SK-N-SH (cell line): ENCODE results near the gene TPGS1. TPM values are rescaled to one million over a fixed set of nuclear protein-coding genes. Genes with fewer than 3 reads are reported as not detected.

ENCODE experiments used
- CTCF ChIA-PET: fragments of 300-600, 350-600 bp; formaldehyde crosslinking; extraction: SDS; loops from one replicate; lab custom pipeline; 2021; lab: Yijun Ruan, JAX
- POLR2A ChIA-PET: fragments of 350-600 bp; sonication (Branson Sonifier 250); formaldehyde crosslinking; extraction: SDS; loops from one replicate; lab custom pipeline; 2020; ENCODE audit warnings: antibody characterized with exemption, inconsistent platforms; lab: Yijun Ruan, JAX
- DNase-seq: peaks from one replicate; pipeline ENCODE4 v3.0.0; 2012
- H2AFZ ChIP-seq: fragments of 200-600 bp; sonication (generic); 2 replicates; pipeline ENCODE4 v1.8.1; 2016; ENCODE audit warnings: antibody characterized with exemption, mild to moderate bottlenecking, low read depth
- H3F3A ChIP-seq: fragments of 200-600 bp; sonication (generic); replicated peaks from 2 replicates; pipeline ENCODE3; 2016; ENCODE audit warnings: antibody characterized with exemption, mild to moderate bottlenecking; ENCODE audit not compliant: insufficient read depth
- H3K27ac ChIP-seq, 2 experiments: fragments of 200-500 bp in 1 of 2; fragments of 200-600 bp in 1 of 2; sonication (Bioruptor generic) in 1 of 2; sonication (generic), shearing (Covaris generic) in 1 of 2; 2 replicates each; pipeline versions ENCODE4 v1.5.1 to v1.6.1; 2014 to 2016; ENCODE audit warnings: low read depth in 2 of 2, inconsistent platforms in 1 of 2, low read length in 1 of 2, mild to moderate bottlenecking in 1 of 2, mixed read lengths in 1 of 2
- H3K27me3 ChIP-seq: fragments of 200-600 bp; sonication (generic), shearing (Covaris generic); 2 replicates; pipeline ENCODE4 v1.6.1; 2016; ENCODE audit warnings: mixed run types; ENCODE audit not compliant: insufficient read depth
- H3K36me3 ChIP-seq, 2 experiments: fragments of 200-500 bp in 1 of 2; fragments of 200-600 bp in 1 of 2; sonication (Bioruptor generic) in 1 of 2; sonication (generic) in 1 of 2; replicated peaks in 1 of 2; 2 replicates each; pipeline versions ENCODE3 to v1.5.1; 2014 to 2016; ENCODE audit warnings: low read length in 1 of 2, mild to moderate bottlenecking in 1 of 2; ENCODE audit not compliant: insufficient read depth in 2 of 2, control insufficient read depth in 1 of 2
- H3K4me1 ChIP-seq, 2 experiments: fragments of 200-500 bp in 1 of 2; fragments of 200-600 bp in 1 of 2; sonication (Bioruptor generic) in 1 of 2; sonication (generic), shearing (Covaris generic) in 1 of 2; 2 replicates each; pipeline versions ENCODE4 v1.5.1 to v1.6.1; 2014 to 2016; ENCODE audit warnings: low read depth in 1 of 2, low read length in 1 of 2, mixed run types in 1 of 2; ENCODE audit not compliant: insufficient read depth in 2 of 2, control insufficient read depth in 1 of 2
- H3K4me2 ChIP-seq: fragments of 200-600 bp; sonication (generic), shearing (Covaris generic); 2 replicates; pipeline ENCODE4 v1.6.1; 2017; ENCODE audit warnings: mixed run types
- H3K4me3 ChIP-seq, 2 experiments: fragments of 200-500 bp in 1 of 2; fragments of 200-600 bp in 1 of 2; sonication (Bioruptor generic) in 1 of 2; sonication (generic), shearing (Covaris generic) in 1 of 2; 2 replicates each; pipeline versions ENCODE4 v1.5.1 to v1.8.1; 2014 to 2016; ENCODE audit warnings: low read depth in 2 of 2, inconsistent platforms in 1 of 2, low read length in 1 of 2, mild to moderate bottlenecking in 1 of 2, mixed read lengths in 1 of 2, moderate library complexity in 1 of 2
- H3K79me2 ChIP-seq: fragments of 200-600 bp; sonication (generic); 2 replicates; pipeline ENCODE4 v1.8.1; 2017; ENCODE audit warnings: mild to moderate bottlenecking; ENCODE audit not compliant: insufficient read depth
- H3K9ac ChIP-seq: fragments of 200-600 bp; sonication (generic); 2 replicates; pipeline ENCODE4 v1.6.1; 2017; ENCODE audit warnings: mixed run types
- H3K9me2 ChIP-seq: fragments of 200-600 bp; sonication (generic); 2 replicates; pipeline ENCODE4 v1.6.1; 2017; ENCODE audit warnings: mixed run types
- H3K9me3 ChIP-seq: fragments of 200-600 bp; sonication (generic); 2 replicates; pipeline ENCODE4 v1.6.1; 2017; ENCODE audit warnings: mixed run types, mild to moderate bottlenecking, moderate library complexity
- H4K20me1 ChIP-seq: fragments of 200-600 bp; sonication (generic); 2 replicates; pipeline ENCODE4 v1.6.1; 2017; ENCODE audit warnings: mild to moderate bottlenecking, mixed run types; ENCODE audit not compliant: insufficient read depth
- CHD2 ChIP-seq: fragments of 150-350 bp; IDR thresholded peaks from 2 replicates; pipeline ENCODE4 v1.6.1; 2018; ENCODE audit warnings: low read length; ENCODE audit not compliant: partially characterized antibody
- ELF1 ChIP-seq: IDR thresholded peaks from 2 replicates; pipeline ENCODE4 v1.4.0; 2012
- FOSL2 ChIP-seq: IDR thresholded peaks from 2 replicates; pipeline ENCODE4 v1.4.0; 2012; ENCODE audit warnings: low read depth, mild to moderate bottlenecking, moderate library complexity, borderline replicate concordance
- FOXJ3 ChIP-seq: sonication (generic); formaldehyde crosslinking; IDR thresholded peaks from 2 replicates; pipeline ENCODE4 v1.5.1; 2020; ENCODE audit warnings: mild to moderate bottlenecking, missing genetic modification reagents
- GABPA ChIP-seq: IDR thresholded peaks from 2 replicates; pipeline ENCODE4 v1.4.0; 2012; ENCODE audit warnings: low read depth, mild to moderate bottlenecking
- JUND ChIP-seq: IDR thresholded peaks from 2 replicates; pipeline ENCODE4 v1.4.0; 2012
- MEF2A ChIP-seq: IDR thresholded peaks from 2 replicates; pipeline ENCODE4 v1.4.0; 2012; ENCODE audit warnings: low read depth, borderline replicate concordance
- MXI1 ChIP-seq: IDR thresholded peaks from 2 replicates; pipeline ENCODE4 v1.6.1; 2012; ENCODE audit warnings: mild to moderate bottlenecking, low read depth, low read length, improper control_type of control experiment
- RAD21 ChIP-seq: IDR thresholded peaks from 2 replicates; pipeline ENCODE4 v1.6.1; 2012; ENCODE audit warnings: mild to moderate bottlenecking, low read length
- RCOR1 ChIP-seq: fragments of 150-350 bp; IDR thresholded peaks from 2 replicates; pipeline ENCODE4 v1.6.1; 2017; ENCODE audit warnings: antibody characterized with exemption, low read length
- RFX5 ChIP-seq: IDR thresholded peaks from 2 replicates; pipeline ENCODE4 v1.6.1; 2012; ENCODE audit warnings: mild to moderate bottlenecking, improper control_type of control experiment, low read length
- RXRA ChIP-seq: IDR thresholded peaks from 2 replicates; pipeline ENCODE4 v1.4.0; 2012; ENCODE audit warnings: low read depth, mild to moderate bottlenecking, borderline replicate concordance
- SIN3A ChIP-seq: IDR thresholded peaks from 2 replicates; pipeline ENCODE4 v1.6.1; 2012; ENCODE audit warnings: low read depth, mild to moderate bottlenecking, low read length, moderate library complexity, borderline replicate concordance
- SMC3 ChIP-seq: IDR thresholded peaks from 2 replicates; pipeline ENCODE4 v1.6.1; 2012; ENCODE audit warnings: low read depth, low read length, improper control_type of control experiment
- TAF1 ChIP-seq: IDR thresholded peaks from 2 replicates; pipeline ENCODE4 v1.6.1; 2012; ENCODE audit warnings: low read depth, mild to moderate bottlenecking, low read length, moderate library complexity, borderline replicate concordance
- TCF12 ChIP-seq: IDR thresholded peaks from 2 replicates; pipeline ENCODE4 v1.4.0; 2012
- USF1 ChIP-seq: IDR thresholded peaks from 2 replicates; pipeline ENCODE4 v1.4.0; 2012; ENCODE audit warnings: low read depth, borderline replicate concordance
- YY1 ChIP-seq: IDR thresholded peaks from 2 replicates; pipeline ENCODE4 v1.4.0; 2012; ENCODE audit warnings: low read depth, mild to moderate bottlenecking
- WGBS: methylation state at CpG from one replicate; pipeline ENCODE4 v1.1.6; 2017; ENCODE audit warnings: low lambda C conversion rate; 5-methylcytosine and 5-hydroxymethylcytosine counted together
- polyA plus RNA-seq, 3 experiments: library from polyadenylated mRNA; depleted of rRNA; stranded (reverse); fragments of >200 nt; gene quantifications; 2 replicates each; pipeline ENCODE4 v1.2.3, GENCODE V29; 2012

The TPGS1 gene
- polyA plus RNA-seq, 1 of the 3 experiments (the other 2 are of a cell fraction) = 31.0 TPM

GRCh38 chr19:478236-478903 is 28.9 kb upstream of the TPGS1 start:
- H3K4me1 ChIP-seq = peaks cover 0 to 15% of the 10 kb centered on the region in 2 experiments; a peak in 1 of 4 replicates
- H3F3A ChIP-seq = peaks cover 24% of the 10 kb centered on the region
- CTCF ChIA-PET = interaction anchor here (1.1 to 2.1 kb wide), 5 partner anchors 15 to 212 kb away, joined by 4 to 5 read pairs (median 4); no protein-coding TSS in a partner anchor
- H3K36me3 ChIP-seq = no peaks in the 10 kb centered on the region
- H3K9me2 ChIP-seq = no peaks in the 10 kb centered on the region
- H3K9me3 ChIP-seq = no peaks in the 10 kb centered on the region
- TF ChIP-seq GABPA (no peak), FOXJ3 (no peak), SMC3 (no peak), RAD21 (no peak), MXI1 (no peak)
- H3K79me2 ChIP-seq = no peaks in the 10 kb centered on the region
- no peaks in the 10 kb centered on the region for H3K27me3 ChIP-seq
- POLR2A ChIA-PET = no interaction called here
- no peak overlapping the region for H3K27ac ChIP-seq
- H3K4me2 ChIP-seq = no peak overlapping the region
- DNase-seq = no peak
- H2AFZ ChIP-seq = no peak overlapping the region
- WGBS = 79% methylated on average over 21 of the region's 26 CpGs
- no peaks in the 10 kb centered on the region for H4K20me1 ChIP-seq
- no peak overlapping the region for H3K4me3 ChIP-seq
- no peak overlapping the region for H3K9ac ChIP-seq

- Histone ChIP-seq H3K9me3 (no peaks in the 10 kb centered on the region), H3K79me2 (no peaks in the 10 kb centered on the region), H4K20me1 (no peaks in the 10 kb centered on the region), H3K4me1 (peaks cover 0 to 17% of the 10 kb centered on the region in 2 experiments; a peak in 1 of 4 replicates), H3K36me3 (no peaks in the 10 kb centered on the region), H3K27me3 (no peaks in the 10 kb centered on the region), H3K4me2 (no peak overlapping the region), H3K4me3 (no peak overlapping the region), H3K9me2 (no peaks in the 10 kb centered on the region), H3K27ac (no peak overlapping the region)
- ChIA-PET CTCF (interaction anchor here (1.1 to 2.1 kb wide), 6 partner anchors 10 to 95 kb away, joined by 3 to 5 read pairs (median 4); no protein-coding TSS in a partner anchor), POLR2A (interaction anchor here (0.6 kb wide), 1 partner anchor 83 kb away, joined by 3 read pairs; no protein-coding TSS in a partner anchor)
- WGBS = 76% methylated on average over 13 of the region's 14 CpGs
- no peak for DNase-seq
- no peak for TF ChIP-seq MXI1
- no peak for TF ChIP-seq RCOR1
- no peak for TF ChIP-seq RFX5
- TF ChIP-seq FOXJ3 = no peak
- TF ChIP-seq SIN3A = no peak
- no peak for TF ChIP-seq MEF2A
- TF ChIP-seq FOSL2 = no peak
- no peak for TF ChIP-seq RAD21
- no peak for TF ChIP-seq TCF12
- TF ChIP-seq GABPA = no peak
- TF ChIP-seq YY1 = no peak
- TF ChIP-seq USF1 = no peak
- TF ChIP-seq CHD2 = no peak
- no peak for TF ChIP-seq RXRA
- TF ChIP-seq JUND = no peak
- no peak for TF ChIP-seq TAF1
- TF ChIP-seq ELF1 = no peak
- TF ChIP-seq, all 33 proteins: peak for 0
- peaks cover 24% of the 10 kb centered on the region for H3F3A ChIP-seq
- no peak overlapping the region for H3K9ac ChIP-seq
- H2AFZ ChIP-seq = no peak overlapping the region
Observed at GRCh38 chr19:478976-479375, 28.3 kb upstream of the TPGS1 start.
